T-helper 1 cell treated with Interleukin-12 subunit alpha and Interleukin-12 subunit beta and Interleukin-4 antibody, amounts not matched to agents 30 μg/mL and 1 μg/mL, for 36 hours (primary cell): ENCODE results near the gene RETN.

ENCODE experiments used
- H3K27ac Mint-ChIP-seq: one replicate; pipeline ENCODE4 v1.8.0; 2021; ENCODE audit warnings: mild to moderate bottlenecking, mixed read lengths
- H3K27me3 Mint-ChIP-seq: one replicate; pipeline ENCODE4 v1.8.0; 2021; ENCODE audit warnings: low read depth, mixed read lengths
- H3K36me3 Mint-ChIP-seq: one replicate; pipeline ENCODE4 v1.8.0; 2021; ENCODE audit warnings: low read depth, mixed read lengths
- H3K4me1 Mint-ChIP-seq: one replicate; pipeline ENCODE4 v1.8.0; 2021; ENCODE audit warnings: low read depth, mixed read lengths
- H3K4me3 Mint-ChIP-seq: one replicate; pipeline ENCODE4 v1.8.0; 2021; ENCODE audit warnings: mild to moderate bottlenecking, moderate library complexity, mixed read lengths
- H3K9me3 Mint-ChIP-seq: one replicate; pipeline ENCODE4 v1.8.0; 2021; ENCODE audit warnings: mixed read lengths

RETN gene

GRCh38 chr19:7698583-7698982 lies 29.7 kb downstream of the RETN start:
- Mint-ChIP-seq H3K4me3 (no peak overlapping the region), H3K27ac (no peak overlapping the region), H3K4me1 (peaks cover 3% of the 10 kb centered on the region), H3K36me3 (no peaks in the 10 kb centered on the region), H3K27me3 (peaks cover 7% of the 10 kb centered on the region), H3K9me3 (no peaks in the 10 kb centered on the region)

- H3K36me3 Mint-ChIP-seq: no peaks in the 10 kb centered on the region
- H3K27me3 Mint-ChIP-seq: peaks cover 7% of the 10 kb centered on the region
- H3K27ac Mint-ChIP-seq: no peak overlapping the region
- peaks cover 3% of the 10 kb centered on the region for H3K4me1 Mint-ChIP-seq
- H3K9me3 Mint-ChIP-seq: no peaks in the 10 kb centered on the region
- no peak overlapping the region for H3K4me3 Mint-ChIP-seq
Observed at GRCh38 chr19:7699003-7699402, 30.2 kb downstream of the RETN start.

GRCh38 chr19:7699417-7700401 lies 30.9 kb downstream of the RETN start:
- H3K36me3 Mint-ChIP-seq: no peaks in the 10 kb centered on the region
- H3K27ac Mint-ChIP-seq: no peak overlapping the region
- no peak overlapping the region for H3K4me3 Mint-ChIP-seq
- no peaks in the 10 kb centered on the region for H3K9me3 Mint-ChIP-seq
- peaks cover 7% of the 10 kb centered on the region for H3K27me3 Mint-ChIP-seq
- peaks cover 3% of the 10 kb centered on the region for H3K4me1 Mint-ChIP-seq

DNA sequence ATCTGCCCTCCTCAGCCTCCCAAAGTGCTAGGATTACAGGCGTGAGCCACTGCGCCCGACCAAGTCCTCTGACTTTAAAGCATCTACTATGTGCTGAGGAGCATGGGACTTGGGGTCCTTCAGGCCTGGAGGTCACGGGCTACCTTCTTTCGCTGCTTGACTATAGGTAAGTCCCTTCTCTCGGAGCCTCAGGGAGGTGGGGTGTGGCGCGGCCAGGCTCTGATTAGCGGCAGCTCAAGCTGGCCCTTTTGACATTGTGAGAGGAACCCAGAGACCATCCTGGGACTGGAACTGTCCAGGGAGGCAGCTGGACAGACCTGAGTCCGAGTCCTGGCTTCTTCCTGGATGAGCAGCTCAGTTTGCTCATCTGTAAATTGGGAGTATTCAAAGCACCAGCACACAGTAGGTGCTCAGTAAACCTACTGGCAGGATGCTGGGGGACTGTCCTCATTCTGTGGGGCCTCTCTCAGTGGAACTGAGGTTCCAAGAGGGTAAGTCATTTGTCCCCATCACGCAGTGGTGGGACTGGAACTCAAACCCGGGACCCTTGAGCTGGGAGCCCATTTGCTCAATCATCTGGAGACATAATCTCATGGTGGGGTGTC lies 32.3 kb downstream of the RETN start:
- Mint-ChIP-seq H3K27me3 (peaks cover 16% of the 10 kb centered on the region), H3K4me3 (no peak overlapping the region), H3K4me1 (peaks cover 10% of the 10 kb centered on the region), H3K36me3 (no peaks in the 10 kb centered on the region), H3K27ac (no peak overlapping the region), H3K9me3 (no peaks in the 10 kb centered on the region)

DNA sequence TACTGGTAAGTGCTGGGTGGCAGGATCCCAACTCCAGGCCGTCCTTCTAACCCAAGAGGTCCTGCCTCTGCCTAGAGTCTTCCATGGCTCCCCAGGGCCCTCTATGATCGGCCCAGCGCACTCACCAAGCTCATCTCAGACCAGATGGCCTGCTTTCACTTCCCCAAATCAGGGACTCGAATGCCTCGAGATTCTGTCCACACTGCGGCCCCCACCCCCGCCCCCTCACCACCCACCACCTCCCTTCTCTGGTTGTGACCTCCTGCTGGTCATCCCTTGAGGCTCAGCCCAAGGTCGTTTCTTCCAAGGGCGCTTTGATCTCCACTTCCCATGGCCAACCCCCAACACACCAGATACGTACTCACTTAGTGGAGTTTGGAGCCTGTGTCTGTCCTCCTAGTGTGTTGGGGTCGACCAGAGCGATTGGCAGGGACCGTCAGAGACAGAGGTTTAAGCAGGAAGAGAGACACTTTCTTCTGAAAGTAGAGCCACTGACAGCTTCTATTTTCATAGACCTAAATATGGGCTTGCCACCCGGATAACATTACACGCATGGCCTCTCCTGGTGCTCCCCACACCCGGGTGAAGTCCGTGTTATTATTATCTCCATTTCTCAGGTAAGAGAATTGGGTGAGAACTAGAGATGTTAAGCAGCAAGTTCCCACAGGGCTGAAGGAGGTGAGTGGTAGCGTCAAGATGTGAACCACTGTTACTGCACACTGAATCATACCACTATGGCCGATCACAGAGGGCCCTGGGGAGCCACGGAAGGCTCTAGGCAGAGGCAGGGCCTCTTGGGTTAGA lies 33.0 kb downstream of the RETN start, which contains the start of gene FCER2:
TSS of gene FCER2 (minus strand) at position 478 of the 804 bp plus-strand sequence. CDS start 2,371 bp downstream, outside the sequence.
- Mint-ChIP-seq H3K9me3 (no peaks in the 10 kb centered on the region), H3K27me3 (peaks cover 19% of the 10 kb centered on the region), H3K4me1 (peaks cover 17% of the 10 kb centered on the region), H3K36me3 (no peaks in the 10 kb centered on the region), H3K4me3 (no peak within 1 kb of the TSS), H3K27ac (no peak within 1 kb of the TSS)

GRCh38 chr19:7703332-7703731 lies 34.5 kb downstream of the RETN start:
- Mint-ChIP-seq H3K9me3 (no peaks in the 10 kb centered on the region), H3K4me1 (peaks cover 18% of the 10 kb centered on the region), H3K4me3 (no peak overlapping the region), H3K36me3 (no peaks in the 10 kb centered on the region), H3K27me3 (peaks cover 19% of the 10 kb centered on the region), H3K27ac (no peak overlapping the region)

DNA sequence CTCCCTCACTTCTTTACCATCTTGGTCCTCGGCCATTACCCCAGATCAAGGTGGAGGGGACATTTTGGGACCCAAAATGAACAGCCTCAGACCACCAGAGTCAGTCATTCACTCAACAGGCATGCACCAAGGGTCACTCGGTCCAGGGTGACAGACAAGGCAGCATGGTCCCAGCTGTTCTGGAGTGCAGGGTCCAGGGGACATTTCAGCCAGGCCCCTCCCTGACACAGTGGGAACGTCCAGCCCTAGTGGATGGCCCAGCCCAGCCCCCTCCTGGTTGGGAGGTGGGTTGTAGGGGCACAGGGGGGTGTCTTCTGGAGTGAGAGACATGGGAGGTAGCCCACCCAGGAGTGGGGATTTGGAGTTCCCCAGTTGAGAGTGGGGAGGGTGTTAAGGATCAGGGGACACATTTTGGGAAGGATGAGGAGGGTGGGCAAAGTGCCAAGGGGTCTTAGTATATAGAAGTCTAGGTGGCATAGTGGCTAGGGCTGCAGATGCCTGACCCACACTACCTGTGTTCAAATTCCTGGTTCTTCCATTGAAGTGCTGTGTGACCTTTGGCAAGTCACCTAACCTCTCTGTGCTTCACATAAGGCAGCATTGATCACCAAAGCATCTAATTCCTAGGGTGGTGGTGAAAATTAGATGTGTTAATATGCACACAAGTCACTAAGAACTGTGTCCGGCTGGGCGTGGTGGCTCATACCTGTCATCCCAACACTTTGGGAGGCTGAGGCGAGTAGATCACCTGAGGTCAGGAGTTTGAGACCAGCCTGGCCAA lies 35.6 kb downstream of the RETN start:
- Mint-ChIP-seq H3K27me3 (peaks cover 15% of the 10 kb centered on the region), H3K4me3 (no peak overlapping the region), H3K36me3 (no peaks in the 10 kb centered on the region), H3K4me1 (peaks cover 18% of the 10 kb centered on the region), H3K9me3 (no peaks in the 10 kb centered on the region), H3K27ac (no peak overlapping the region)

GRCh38 chr19:7705387-7706187 lies 36.7 kb downstream of the RETN start:
- peak overlapping the region; percentile 64 for H3K4me3 Mint-ChIP-seq
- peaks cover 15% of the 10 kb centered on the region for H3K4me1 Mint-ChIP-seq
- H3K27ac Mint-ChIP-seq: peak overlapping the region; percentile 79
- no peaks in the 10 kb centered on the region for H3K36me3 Mint-ChIP-seq
- peaks cover 15% of the 10 kb centered on the region for H3K27me3 Mint-ChIP-seq
- no peaks in the 10 kb centered on the region for H3K9me3 Mint-ChIP-seq

- Mint-ChIP-seq H3K36me3 (no peaks in the 10 kb centered on the region), H3K4me1 (peaks cover 15% of the 10 kb centered on the region), H3K27me3 (peaks cover 15% of the 10 kb centered on the region), H3K27ac (peak overlapping the region; percentile 79), H3K4me3 (peak overlapping the region; percentile 64), H3K9me3 (no peaks in the 10 kb centered on the region)
Observed at GRCh38 chr19:7706188-7706954, 37.5 kb downstream of the RETN start.

- Mint-ChIP-seq H3K27ac (peak overlapping the region; percentile 75), H3K36me3 (no peaks in the 10 kb centered on the region), H3K4me3 (no peak overlapping the region), H3K4me1 (peaks cover 15% of the 10 kb centered on the region), H3K9me3 (no peaks in the 10 kb centered on the region), H3K27me3 (peaks cover 15% of the 10 kb centered on the region)
Observed at GRCh38 chr19:7706955-7707456, 38.2 kb downstream of the RETN start.

- Mint-ChIP-seq H3K9me3 (no peaks in the 10 kb centered on the region), H3K27me3 (peaks cover 15% of the 10 kb centered on the region), H3K4me3 (no peak overlapping the region), H3K27ac (no peak overlapping the region), H3K36me3 (no peaks in the 10 kb centered on the region), H3K4me1 (peaks cover 15% of the 10 kb centered on the region)
Observed at GRCh38 chr19:7709932-7710460, 41.1 kb downstream of the RETN start.

GRCh38 chr19:7710616-7711015 lies 41.8 kb downstream of the RETN start:
- peaks cover 11% of the 10 kb centered on the region for H3K27me3 Mint-ChIP-seq
- H3K4me3 Mint-ChIP-seq: no peak overlapping the region
- no peaks in the 10 kb centered on the region for H3K36me3 Mint-ChIP-seq
- H3K4me1 Mint-ChIP-seq: peaks cover 13% of the 10 kb centered on the region
- no peak overlapping the region for H3K27ac Mint-ChIP-seq
- H3K9me3 Mint-ChIP-seq: no peaks in the 10 kb centered on the region
